K562 (cell line): ENCODE data around the gene MRGPRF. TPM values are rescaled to one million over a fixed set of nuclear protein-coding genes. Genes with fewer than 3 reads are reported as not detected.

ENCODE experiments used
- ARID4B ChIP-seq: sonication (generic); formaldehyde crosslinking; IDR thresholded peaks from 2 replicates; pipeline ENCODE4 v1.8.0; 2022; ENCODE audit warnings: mild to moderate bottlenecking, missing genetic modification reagents
- BRD9 ChIP-seq: fragments of 450-650 bp; IDR thresholded peaks from 2 replicates; pipeline ENCODE4 v1.6.1; 2018; ENCODE audit warnings: low read depth; ENCODE audit not compliant: partially characterized antibody
- CC2D1A ChIP-seq: fragments of 450-650 bp; IDR thresholded peaks from 2 replicates; pipeline ENCODE4 v1.6.1; 2017; ENCODE audit warnings: mild to moderate bottlenecking
- CREM ChIP-seq: IDR thresholded peaks from 2 replicates; pipeline ENCODE4 v1.6.1; 2014; ENCODE audit warnings: antibody characterized with exemption, low read depth
- CXXC5 ChIP-seq: fragments of 250-450 bp; sonication (Bioruptor Pico); IDR thresholded peaks from 2 replicates; pipeline ENCODE4 v1.8.0; 2022; ENCODE audit warnings: inconsistent platforms, mild to moderate bottlenecking, moderate library complexity
- MAX ChIP-seq: sonication (generic); formaldehyde crosslinking; IDR thresholded peaks from 2 replicates; pipeline ENCODE4 v1.9.0; 2022; ENCODE audit warnings: mild to moderate bottlenecking, missing genetic modification reagents
- MTA3 ChIP-seq: fragments of 450-650 bp; formaldehyde crosslinking; IDR thresholded peaks from 2 replicates; pipeline ENCODE4 v1.6.1; 2017; ENCODE audit warnings: mild to moderate bottlenecking, borderline replicate concordance
- NR3C1 ChIP-seq: sonication (generic); formaldehyde crosslinking; IDR thresholded peaks from 2 replicates; pipeline ENCODE4 v1.8.1; 2022; ENCODE audit warnings: missing genetic modification reagents
- RBFOX2 ChIP-seq: fragments of 200-400 bp; formaldehyde crosslinking; IDR thresholded peaks from 2 replicates; pipeline ENCODE4 v1.6.1; 2017; ENCODE audit warnings: low read depth, mild to moderate bottlenecking, low read length, moderate library complexity
- VEZF1 ChIP-seq: fragments of 200-800 bp; sonication (Bioruptor generic); IDR thresholded peaks from 2 replicates; pipeline ENCODE4 v1.6.1; 2017; ENCODE audit warnings: missing genetic modification characterization, missing compliant biosample characterization
- ZC3H4 ChIP-seq: sonication (generic); formaldehyde crosslinking; IDR thresholded peaks from 2 replicates; pipeline ENCODE4 v1.9.0; 2021; ENCODE audit warnings: missing genetic modification reagents, borderline replicate concordance
- ZNF124 ChIP-seq: sonication (generic); formaldehyde crosslinking; IDR thresholded peaks from 2 replicates; pipeline ENCODE4 v1.8.1; 2022; ENCODE audit warnings: missing genetic modification reagents
- ZNF512 ChIP-seq: IDR thresholded peaks from 2 replicates; pipeline ENCODE4 v1.6.1; 2016; ENCODE audit warnings: missing genetic modification characterization, missing compliant biosample characterization
- polyA plus RNA-seq, 8 experiments: library from polyadenylated mRNA; depleted of rRNA in 4 of 8; stranded (reverse) in 5 of 8; unstranded in 3 of 8; fragments of >200 nt; fragmentation: Nextera tagmentation in 2 of 8; fragmentation: Illumina TruSeq in 1 of 8; extraction: Ambion mirVana in 2 of 8; extraction: Trizol in 1 of 8; gene quantifications; 2 replicates each; pipeline versions ENCODE4 v1.2.1 to v1.2.3, GENCODE V29; 2011 to 2014; ENCODE audit warnings: inconsistent platforms in 1 of 8, missing spikeins in 1 of 8
- total RNA-seq, 7 experiments: library from RNA; depleted of rRNA in 6 of 7; stranded (reverse); fragments of >200 nt in 6 of 7; fragmentation: Illumina TruSeq in 2 of 7; extraction: Trizol in 2 of 7; gene quantifications; 2 replicates each; pipeline versions ENCODE4 v1.2.1 to v1.2.3, GENCODE V29; 2011 to 2021; ENCODE audit warnings: low replicate concordance in 1 of 7

The MRGPRF gene
- total and polyA plus RNA-seq, 9 of the 15 experiments (the other 6 are each of a cell fraction or from before 2014, with no cell fraction given) = not detected

GRCh38 chr11:69048694-69049489 lies 35.8 kb upstream of the MRGPRF start, which contains the start of gene TPCN2 (continued):
- TF ChIP-seq NR3C1 (CRISPR knock-in tag) (0 out of 2 replicates have a peak, but pooled peaks have one; percentile 71), CREM (peak; percentile 87), ZNF124 (CRISPR knock-in tag) (no peak), ZNF512 (tag) (no peak), BRD9 (no peak), MAX (CRISPR knock-in tag) (peak; percentile 51; the same call in 1 of the 2 replicates), MTA3 (peak; percentile 60; the same call in 1 of the 2 replicates), VEZF1 (peak; percentile 75), CXXC5 (CRISPR knock-in tag) (peak; percentile 76), ZC3H4 (no peak; the same call in 1 of the 2 replicates), ARID4B (CRISPR knock-in tag) (peak; percentile 60; the same call in 1 of the 2 replicates), RBFOX2 (peak; percentile 76), CC2D1A (no peak)
